Measurements from ENCODE around the gene GRHPR. TPM values are rescaled to one million over a fixed set of nuclear protein-coding genes. Genes with fewer than 3 reads are reported as not detected.

The GRHPR gene
- total and polyA plus RNA-seq, 2 of the 8 experiments (the other 6 are each of a cell fraction or from before 2014, with no cell fraction given): 97.0 to 201 TPM

DNA sequence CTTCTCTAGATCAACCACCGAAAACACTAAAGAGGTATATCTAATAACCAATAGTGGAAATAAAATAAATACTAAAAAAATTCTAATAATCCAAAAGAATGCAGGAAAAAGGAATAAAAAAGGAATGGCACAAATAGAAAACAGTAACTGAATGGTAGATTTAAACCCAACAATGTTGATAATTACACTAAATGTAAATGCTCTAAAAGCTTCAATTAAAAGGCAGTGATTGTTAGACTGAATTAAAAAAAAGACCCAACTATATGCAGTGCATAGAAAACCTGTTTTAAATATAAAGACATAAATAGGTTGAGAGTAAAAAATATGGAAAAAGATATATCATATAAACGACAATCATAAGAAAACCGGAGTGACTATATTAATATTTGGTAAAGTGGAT lies 51.9 kb downstream of the GRHPR start:
- Histone ChIP-seq H3K9ac (replicated peaks in 1 of 4; ENCODE audit: extremely low read depth in 1 of 4, low read depth in 3 of 4, low read length in 3 of 4) (no peak overlapping the region), H3K4ac (replicated peaks; ENCODE audit: insufficient read length, low read depth, low read length) (no peak overlapping the region), H2BK15ac (ENCODE audit: low read length) (no peak overlapping the region), H3K23ac (ENCODE audit: insufficient read length) (no peak overlapping the region), H3K27ac (ENCODE audit: low read depth, low read length) (no peak overlapping the region), H4K5ac (ENCODE audit: insufficient read length, low read depth, low read length) (no peak overlapping the region), H3K56ac (replicated peaks; ENCODE audit: insufficient read length, low read depth, low read length) (no peak overlapping the region), H2BK12ac (ENCODE audit: low read depth, low read length) (no peak overlapping the region), H4K8ac (ENCODE audit: extremely low read depth, insufficient read depth, low read length) (no peak overlapping the region), H3K79me2 (ENCODE audit: control insufficient read depth in 1 of 2, insufficient read depth in 2 of 2, low read length in 2 of 2) (no peaks in the 10 kb centered on the region), H3K9me3 (ENCODE audit: insufficient read depth in 2 of 2, low read depth in 1 of 2, low read length in 1 of 2) (peaks cover 13 to 15% of the 10 kb centered on the region in 2 experiments; a peak in 3 of 4 replicates), H2AFZ (ENCODE audit: low read length) (no peak overlapping the region), H3K18ac (ENCODE audit: extremely low read depth, low read length) (no peak overlapping the region), H3K79me1 (ENCODE audit: low read depth, low read length) (no peaks in the 10 kb centered on the region), H4K20me1 (replicated peaks in 1 of 2; ENCODE audit: control insufficient read depth in 1 of 2, insufficient read depth in 2 of 2, low read length in 2 of 2) (no peaks in the 10 kb centered on the region), H3K4me3 (ENCODE audit: extremely low read depth in 1 of 4, insufficient read depth in 2 of 4, low read depth in 3 of 4, low read length in 4 of 4) (no peak overlapping the region; a peak in 1 of 8 replicates), H4K91ac (replicated peaks; ENCODE audit: insufficient read length, low read length) (no peak overlapping the region), H3K4me1 (replicated peaks in 1 of 4; ENCODE audit: control insufficient read depth in 3 of 4, insufficient read depth in 4 of 4, low read length in 3 of 4) (peaks cover 2 to 9% (median 3%) of the 10 kb centered on the region in 4 experiments; a peak in 4 of 7 replicates), H2AK5ac (ENCODE audit: low read depth, low read length) (no peak overlapping the region), H3K36me3 (ENCODE audit: control insufficient read depth in 2 of 4, insufficient read depth in 4 of 4, low read length in 3 of 4) (no peaks in the 10 kb centered on the region), H3K27me3 (replicated peaks in 1 of 4; ENCODE audit: control insufficient read depth in 3 of 4, extremely low read depth in 1 of 4, insufficient read depth in 3 of 4, low read length in 3 of 4) (no peaks in the 10 kb centered on the region), H3K23me2 (ENCODE audit: low read depth, low read length) (peaks cover 2% of the 10 kb centered on the region; the same call in 1 of the 2 replicates), H3K4me2 (ENCODE audit: insufficient read depth in 1 of 2, low read depth in 2 of 2, low read length in 2 of 2) (no peak overlapping the region), H2BK20ac (ENCODE audit: low read length) (no peak overlapping the region), H2BK120ac (replicated peaks; ENCODE audit: low read depth, low read length) (no peak overlapping the region), H2BK5ac (ENCODE audit: low read depth, low read length) (no peak overlapping the region), H3K14ac (ENCODE audit: insufficient read length) (no peak overlapping the region)
- TF ChIP-seq TAF7 (optimal IDR thresholded peaks at IDR 0.05; ENCODE audit: borderline replicate concordance, low read depth, low read length): no peak
- peak; percentile 73; the same call in 1 of the 2 replicates for TF ChIP-seq KDM1A (IDR thresholded peaks at IDR 0.05; ENCODE audit: borderline replicate concordance, low read length)
- no peak for TF ChIP-seq SP2 (IDR thresholded peaks at IDR 0.05; ENCODE audit: low read length)
- no peak for TF ChIP-seq POLR2AphosphoS5 (IDR thresholded peaks at IDR 0.05; ENCODE audit: low read depth, low read length)
- DNase-seq (ENCODE audit: low read depth in 1 of 2, low spot score in 2 of 2) (no peak), FAIRE-seq (no peak)
- ChIA-PET POLR2A (ENCODE audit: partially characterized antibody) (interaction anchor here (2.2 kb wide), 1 partner anchor 9 kb away, joined by 12 read pairs; the partner anchor contains the start of gene ZBTB5), CTCF (ENCODE audit: partially characterized antibody) (interaction anchor here (1.2 kb wide), 1 partner anchor 11 kb away, joined by 3 read pairs; no protein-coding TSS in a partner anchor)
- WGBS, 2 experiments (ENCODE audit: extremely low coverage in 1 of 2, insufficient coverage in 1 of 2, insufficient read length in 1 of 2, insufficient replicate concordance in 2 of 2, low coverage in 1 of 2, low lambda C conversion rate in 2 of 2, missing lambda C conversion rate in 1 of 2): 94% methylated on average over 3 of the region's 3 CpGs; no CpG with 5 or more reads in 1 of the 2 experiments

All from H1 (cell line).